SH-SY5Y (cell line): Measurements from ENCODE around the gene ARID3B.

ENCODE experiments used
- GATA2 ChIP-seq: IDR thresholded peaks from 2 replicates; pipeline ENCODE4 v1.6.1; 2011; ENCODE audit warnings: mild to moderate bottlenecking, low read depth, low read length
- GATA3 ChIP-seq: IDR thresholded peaks from 2 replicates; pipeline ENCODE4 v1.6.1; 2011; ENCODE audit warnings: low read depth, mild to moderate bottlenecking, low read length, moderate library complexity

DNA sequence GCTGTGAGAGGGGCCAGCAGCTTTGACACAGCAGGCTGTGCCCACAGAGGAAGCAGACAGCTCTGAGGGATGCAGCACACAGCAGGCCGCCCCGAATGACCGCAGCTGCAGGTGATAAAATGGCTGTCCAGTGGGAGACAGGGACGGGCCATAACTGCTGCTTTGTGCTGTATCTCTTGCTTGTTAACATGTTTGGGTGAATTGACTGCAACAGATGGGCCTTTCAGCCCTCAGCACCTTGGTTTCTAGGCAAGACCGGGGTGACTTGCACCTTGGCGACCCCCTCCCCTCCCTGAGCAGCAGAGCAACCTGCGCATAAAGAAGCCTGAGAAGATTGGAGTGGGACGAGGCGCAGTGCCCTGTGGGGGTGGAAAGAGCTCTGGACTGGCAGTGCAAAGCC is 38.0 kb downstream of the ARID3B start:
- no peak for TF ChIP-seq GATA2
- no peak for TF ChIP-seq GATA3
